Right kidney (tissue), 1 donor: ENCODE data around the gene NMNAT2.
"Not testable (repeated sequence)": the region's sequence is repeated elsewhere in the genome, so short reads cannot be mapped to it uniquely, and the experiment has no call there.

Experiments
- DNase-seq: peaks from one replicate; pipeline ENCODE4 v3.0.0-alpha.2; 2016

Gene NMNAT2

DNA sequence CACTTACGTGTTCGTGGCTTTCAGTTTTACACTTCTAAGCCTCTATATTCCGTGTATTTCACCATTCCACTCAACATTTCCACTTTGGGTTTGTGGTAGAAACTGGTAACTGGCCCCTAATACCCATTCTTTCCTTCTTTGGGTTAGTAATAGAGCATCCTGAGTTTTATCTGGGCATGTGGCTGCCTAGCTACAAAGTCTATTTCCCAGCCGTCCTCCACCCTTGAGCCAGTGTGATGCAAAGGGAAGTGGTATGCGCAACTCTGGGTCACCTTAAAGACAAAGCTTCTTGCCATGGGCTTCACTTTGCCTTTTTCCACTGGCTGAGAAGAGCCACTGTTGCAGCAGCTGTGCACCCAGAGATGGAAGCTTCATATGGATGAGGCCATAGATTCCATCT is 158.3 kb downstream of the NMNAT2 start:
- no peak for DNase-seq

DNA sequence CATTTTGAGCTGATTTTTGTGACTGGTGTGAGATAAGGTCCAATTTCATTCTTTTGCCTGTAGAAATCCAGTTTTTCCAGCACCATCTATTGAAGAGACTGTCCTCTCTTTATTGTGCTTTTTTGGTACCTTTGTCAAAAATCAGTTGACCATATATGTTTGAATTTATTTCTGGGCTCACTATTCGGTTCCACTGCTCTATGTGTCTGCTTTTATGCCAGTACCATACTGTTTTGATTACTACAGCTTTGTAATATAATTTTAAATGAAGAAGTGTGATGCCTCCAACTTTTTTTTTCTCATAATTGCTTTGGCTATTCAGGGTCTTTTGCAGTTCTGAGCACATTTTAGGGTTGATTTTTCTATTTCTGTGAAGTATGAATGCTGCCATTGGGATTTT is 163.1 kb downstream of the NMNAT2 start:
- DNase-seq = no peak

DNA sequence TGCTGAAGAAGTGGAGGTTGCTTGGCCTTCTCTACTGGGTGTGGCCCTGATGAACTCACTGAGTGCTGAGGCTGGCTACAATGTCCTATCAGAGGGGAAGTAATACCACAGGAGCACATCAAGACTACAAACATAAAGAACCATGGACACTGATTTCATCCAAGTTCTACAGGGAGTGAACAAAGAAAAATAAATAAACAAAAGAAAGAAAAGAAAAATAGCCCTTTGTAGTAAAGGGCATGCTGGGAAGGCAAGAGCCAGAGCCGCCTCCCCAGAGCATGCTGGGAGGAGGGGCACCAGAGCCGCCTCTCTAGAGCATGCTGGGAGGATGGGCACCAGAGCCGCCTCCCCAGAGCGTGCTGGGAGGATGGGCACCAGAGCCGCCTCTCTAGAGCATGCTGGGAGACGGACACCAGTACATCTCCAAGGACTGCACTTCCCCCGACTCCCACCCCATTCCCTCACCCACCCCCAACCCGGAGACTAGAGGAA is 166.2 kb downstream of the NMNAT2 start:
- no peak for DNase-seq

DNA sequence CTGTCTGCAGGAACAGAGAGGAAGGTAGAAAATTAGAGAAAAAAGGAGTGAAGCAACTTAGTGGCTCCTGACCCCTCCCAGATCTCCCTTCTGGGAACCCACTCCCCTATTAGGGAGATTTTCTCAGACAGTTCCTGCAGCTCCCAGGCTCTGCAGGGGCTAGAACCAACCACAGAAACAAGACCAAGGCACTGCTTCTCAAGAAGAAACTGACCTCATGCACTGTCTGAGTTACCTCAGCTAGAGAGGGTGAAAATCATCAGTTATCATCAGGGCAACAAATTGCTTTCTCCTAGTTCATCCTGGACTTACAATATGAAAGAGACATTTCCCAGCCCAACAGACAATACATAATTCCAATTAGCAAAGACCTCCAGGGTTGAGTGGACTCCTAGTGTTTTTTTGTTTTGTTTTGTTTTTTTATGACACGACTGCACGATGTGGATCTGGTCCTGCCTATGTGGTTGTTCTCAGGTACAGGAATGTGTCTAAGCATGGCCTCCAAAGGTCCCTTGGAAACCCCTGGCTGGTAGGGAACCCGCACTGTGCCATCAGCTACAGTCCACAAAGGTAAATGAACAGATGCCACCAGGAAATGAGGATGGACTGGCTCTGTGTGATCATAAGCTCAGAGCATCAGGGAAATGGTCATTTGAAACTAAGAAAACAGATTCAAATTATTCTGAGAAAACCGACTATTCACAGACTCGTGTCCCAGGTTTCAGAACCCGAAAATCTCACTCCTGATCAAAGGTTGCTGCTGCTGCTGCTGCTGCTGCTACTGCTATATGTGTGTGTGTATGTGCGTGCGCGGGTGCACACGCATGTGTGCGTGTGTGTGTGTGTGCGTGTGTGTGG is 166.8 kb downstream of the NMNAT2 start:
- DNase-seq = no peak

DNA sequence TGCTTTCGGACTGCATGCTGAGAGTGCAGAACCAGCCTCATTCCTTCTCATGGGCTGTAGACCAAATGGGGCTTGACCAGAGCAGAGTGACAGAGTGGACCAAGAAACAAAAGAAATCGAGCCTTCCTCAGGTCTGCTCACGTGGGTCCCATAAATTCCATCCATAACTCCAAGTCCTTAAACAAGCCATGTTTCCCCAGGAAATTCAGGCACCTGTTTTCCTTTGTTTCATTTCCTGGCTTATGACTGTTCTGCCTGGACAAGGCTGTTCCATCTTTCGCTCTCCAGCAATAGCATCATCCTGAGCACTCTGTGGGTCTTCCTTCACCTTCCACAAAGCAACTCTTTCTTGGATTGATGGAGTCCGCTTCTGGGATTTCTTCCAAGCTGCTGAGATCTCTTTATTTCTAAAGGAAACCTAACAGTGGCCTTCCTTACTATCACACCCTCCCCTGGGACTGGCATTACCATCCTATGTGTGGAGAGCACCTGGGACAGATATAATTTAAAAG is 168.2 kb downstream of the NMNAT2 start:
- no peak for DNase-seq

DNA sequence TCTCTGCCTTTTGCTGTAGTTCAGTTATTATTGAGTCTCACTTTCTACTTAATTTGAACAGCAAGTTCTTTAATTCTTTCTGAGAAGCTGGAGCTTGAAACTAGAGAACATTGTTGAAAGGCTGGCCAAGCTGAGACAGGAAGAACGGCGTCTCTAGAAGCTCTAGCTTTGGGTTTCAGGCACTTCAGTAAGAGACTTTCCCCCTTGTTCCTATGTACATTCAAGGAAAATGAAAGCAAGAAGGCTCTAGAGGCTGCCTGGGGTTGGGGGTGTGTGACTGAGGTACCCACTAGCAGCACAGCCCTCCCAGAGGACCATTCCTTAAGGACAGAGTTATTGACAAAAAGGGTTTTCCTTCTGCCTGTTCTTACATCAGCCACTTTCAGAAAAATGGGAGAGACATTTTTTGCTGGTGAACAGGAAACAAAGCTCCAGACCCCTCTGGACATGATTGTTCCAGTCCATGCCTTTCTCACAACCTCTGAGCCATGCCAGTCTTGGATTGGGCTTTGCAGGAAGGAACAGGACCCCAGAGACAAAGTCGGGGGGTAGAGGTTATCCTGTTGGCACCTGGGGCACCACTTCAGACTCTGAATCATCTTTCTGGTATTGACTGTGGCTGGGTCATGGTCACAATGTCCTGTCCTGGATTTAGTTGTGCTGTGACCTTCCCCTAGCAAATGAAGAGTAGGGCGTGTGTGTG is 169.0 kb downstream of the NMNAT2 start:
- DNase-seq = no peak

DNA sequence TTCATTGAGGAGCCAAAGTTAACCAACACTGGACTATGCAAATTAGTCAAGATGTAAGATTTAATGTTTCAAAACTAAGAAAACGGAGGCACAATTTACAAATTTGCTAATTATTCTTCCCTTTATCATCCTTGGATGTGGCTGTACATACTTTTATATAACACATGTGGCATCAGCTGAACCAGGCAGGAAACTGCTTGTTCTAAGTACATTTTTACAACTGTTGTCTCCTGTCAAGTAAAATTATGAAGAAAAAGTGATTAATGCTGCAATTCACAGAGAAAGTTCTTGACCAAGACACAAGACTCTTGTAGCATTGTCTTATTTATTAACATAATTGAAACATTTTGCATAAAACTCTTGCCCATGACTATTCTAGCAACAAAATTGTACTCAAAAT is 170.2 kb downstream of the NMNAT2 start:
- DNase-seq = no peak

DNA sequence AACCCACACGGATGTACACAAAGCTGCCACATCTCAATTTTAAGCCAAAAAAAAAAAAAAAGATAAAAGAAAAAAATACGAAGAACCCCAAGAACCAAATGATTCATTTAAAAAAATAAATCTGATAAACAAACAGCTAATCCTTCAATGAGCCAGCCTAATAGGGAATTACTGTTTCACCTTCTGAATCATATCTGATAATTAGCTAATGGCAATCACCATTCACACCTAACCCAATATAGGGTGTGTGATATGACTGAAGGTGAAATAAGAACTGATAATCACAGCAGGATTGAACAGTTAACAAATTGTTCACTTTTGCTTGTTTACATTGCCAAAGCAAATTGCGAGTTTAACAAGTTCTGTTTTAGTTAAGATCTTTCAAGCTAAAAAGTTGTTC is 170.7 kb downstream of the NMNAT2 start:
- no peak for DNase-seq

DNA sequence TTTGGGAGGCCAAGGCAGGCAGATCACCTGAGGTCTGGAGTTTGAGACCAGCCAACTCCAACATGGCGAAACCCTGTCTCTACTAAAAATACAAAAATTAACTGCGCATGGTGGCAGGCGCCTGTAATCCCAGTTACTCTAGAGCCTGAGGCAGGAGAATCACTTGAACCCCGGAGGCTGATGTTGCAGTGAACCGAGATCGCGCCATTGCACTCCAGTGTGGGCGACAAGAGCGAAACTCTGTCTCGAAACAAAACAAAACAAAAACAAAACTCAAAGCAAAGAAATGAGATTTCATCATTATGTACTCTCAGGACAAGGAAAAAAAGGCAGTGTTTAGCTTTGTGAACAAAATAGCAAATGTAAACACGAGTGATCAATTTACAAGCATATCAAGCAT is 171.1 kb downstream of the NMNAT2 start:
- DNase-seq = no peak

DNA sequence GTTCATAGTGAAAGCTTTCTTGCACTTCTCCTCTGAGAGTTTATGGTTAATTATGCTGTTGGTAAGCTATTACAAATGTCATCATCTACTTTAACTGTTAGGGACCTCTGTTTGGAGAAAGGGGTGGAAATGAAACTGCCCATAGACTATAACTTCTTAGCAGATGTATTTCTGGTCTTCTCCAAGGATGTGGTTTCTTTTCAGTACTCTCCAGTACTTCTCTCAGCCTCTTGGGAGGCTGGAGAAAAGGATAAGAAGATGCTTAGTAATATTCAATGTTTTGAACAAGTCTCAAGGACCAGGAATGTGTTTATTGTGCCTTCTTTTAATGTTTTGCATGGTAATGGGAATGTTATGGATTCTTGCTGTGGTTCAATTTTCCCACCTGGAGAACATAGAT is 171.7 kb downstream of the NMNAT2 start:
- no peak for DNase-seq

DNA sequence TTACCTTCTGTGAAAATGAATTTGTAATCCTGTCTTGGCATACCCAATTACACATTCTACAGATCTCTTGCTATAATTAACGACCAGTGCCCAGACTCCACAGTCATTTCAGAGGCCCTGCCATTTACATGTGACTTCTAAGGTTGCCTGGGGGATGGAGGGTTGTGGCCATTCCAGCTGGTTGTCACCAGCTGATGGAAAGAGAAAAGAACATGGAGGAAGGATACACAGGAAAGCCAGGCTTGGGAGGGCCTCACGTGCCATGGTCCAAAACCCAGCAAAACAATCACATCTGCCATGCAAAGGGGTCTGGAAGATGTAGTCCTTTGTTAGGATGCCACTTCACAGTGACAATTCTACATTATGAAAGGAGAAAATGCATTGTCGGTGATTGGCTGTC is 172.8 kb downstream of the NMNAT2 start:
- no peak for DNase-seq

DNA sequence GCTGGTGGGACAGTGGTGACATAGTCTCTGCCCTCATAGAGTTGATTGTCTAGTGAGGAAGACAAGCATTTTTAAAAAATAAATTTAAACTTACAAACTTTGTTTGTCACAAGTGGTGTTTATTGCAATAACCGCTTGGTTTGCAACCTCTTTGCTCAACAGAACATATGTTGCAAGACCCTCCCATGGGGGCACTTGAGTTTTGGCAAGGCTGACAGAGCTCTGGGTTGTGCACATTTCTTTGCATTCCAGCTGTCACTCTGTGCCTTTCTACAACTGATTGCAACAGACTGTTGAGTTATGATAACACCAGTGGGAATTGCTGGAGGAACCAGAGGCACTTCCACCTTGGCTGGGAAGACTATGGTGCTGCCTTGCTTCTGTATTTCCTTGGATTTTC is 173.7 kb downstream of the NMNAT2 start:
- no peak for DNase-seq

DNA sequence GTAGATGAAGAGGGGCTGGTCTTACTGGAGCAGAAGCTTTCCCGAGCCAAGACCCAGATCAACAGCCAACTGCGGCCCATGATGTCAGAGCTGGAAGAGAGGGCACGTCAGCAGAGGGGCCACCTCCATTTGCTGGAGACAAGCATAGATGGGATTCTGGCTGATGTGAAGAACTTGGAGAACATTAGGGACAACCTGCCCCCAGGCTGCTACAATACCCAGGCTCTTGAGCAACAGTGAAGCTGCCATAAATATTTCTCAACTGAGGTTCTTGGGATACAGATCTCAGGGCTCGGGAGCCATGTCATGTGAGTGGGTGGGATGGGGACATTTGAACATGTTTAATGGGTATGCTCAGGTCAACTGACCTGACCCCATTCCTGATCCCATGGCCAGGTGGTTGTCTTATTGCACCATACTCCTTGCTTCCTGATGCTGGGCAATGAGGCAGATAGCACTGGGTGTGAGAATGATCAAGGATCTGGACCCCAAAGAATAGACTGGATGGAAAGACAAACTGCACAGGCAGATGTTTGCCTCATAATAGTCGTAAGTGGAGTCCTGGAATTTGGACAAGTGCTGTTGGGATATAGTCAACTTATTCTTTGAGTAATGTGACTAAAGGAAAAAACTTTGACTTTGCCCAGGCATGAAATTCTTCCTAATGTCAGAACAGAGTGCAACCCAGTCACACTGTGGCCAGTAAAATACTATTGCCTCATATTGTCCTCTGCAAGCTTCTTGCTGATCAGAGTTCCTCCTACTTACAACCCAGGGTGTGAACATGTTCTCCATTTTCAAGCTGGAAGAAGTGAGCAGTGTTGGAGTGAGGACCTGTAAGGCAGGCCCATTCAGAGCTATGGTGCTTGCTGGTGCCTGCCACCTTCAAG is 174.8 kb downstream of the NMNAT2 start:
- DNase-seq = no peak

DNA sequence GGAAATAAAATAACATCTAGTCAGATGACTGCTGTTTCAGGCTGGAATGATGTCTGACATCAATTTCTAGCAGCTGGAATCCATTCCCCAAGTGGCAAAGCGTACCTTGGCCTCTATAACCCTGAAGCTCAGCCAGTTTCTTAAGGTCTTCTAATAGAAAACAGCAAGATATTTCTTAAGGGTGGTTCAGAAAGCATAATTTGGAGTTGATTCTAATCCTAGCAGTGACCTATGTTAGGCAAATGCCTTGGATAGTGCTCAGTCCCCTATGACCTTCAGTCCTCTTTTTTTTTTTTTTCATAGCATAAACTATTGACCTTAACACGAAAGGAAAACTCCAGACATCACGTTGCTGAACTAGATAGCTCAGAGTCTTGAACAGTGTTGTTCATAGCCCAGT is 175.6 kb downstream of the NMNAT2 start:
- DNase-seq = no peak

DNA sequence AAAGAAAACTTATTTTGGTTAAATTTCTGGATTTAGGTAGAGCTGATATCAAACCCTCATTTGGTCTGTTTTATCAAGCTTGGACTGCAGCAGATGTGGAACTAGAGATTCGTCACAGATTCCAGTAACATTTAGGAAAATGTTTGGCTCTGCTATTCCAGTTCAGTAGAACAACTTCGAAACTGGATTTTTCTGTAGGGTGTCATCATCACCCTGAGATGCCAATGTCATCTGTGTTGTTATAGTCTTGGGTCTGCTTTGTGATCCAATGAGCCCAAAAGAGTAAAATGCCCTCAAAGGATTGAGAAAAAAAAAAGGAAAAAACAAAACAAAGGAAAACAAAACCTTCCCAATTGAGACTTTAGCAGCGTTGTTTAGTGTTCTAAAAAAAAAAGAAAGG is 176.7 kb downstream of the NMNAT2 start:
- DNase-seq = no peak

DNA sequence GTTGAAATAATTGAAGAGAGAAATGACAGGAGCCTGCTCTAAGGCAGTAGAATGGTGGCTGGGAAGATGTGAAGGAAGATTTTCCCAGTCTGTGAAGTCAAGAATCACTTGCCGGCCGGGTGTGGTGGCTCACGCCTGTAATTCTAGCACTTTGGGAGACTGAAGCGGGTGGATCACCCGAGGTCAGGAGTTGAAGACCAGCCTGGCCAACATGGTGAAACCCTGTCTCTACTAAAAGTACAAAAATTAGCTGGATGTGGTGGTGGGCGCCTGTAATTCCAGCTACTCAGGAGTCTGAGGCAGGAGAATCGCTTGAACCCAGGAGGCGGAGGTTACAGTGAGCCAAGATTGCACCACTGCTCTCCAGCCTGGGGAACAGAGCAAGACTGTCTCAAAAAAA is 177.3 kb downstream of the NMNAT2 start:
- not testable (repeated sequence) for DNase-seq

DNA sequence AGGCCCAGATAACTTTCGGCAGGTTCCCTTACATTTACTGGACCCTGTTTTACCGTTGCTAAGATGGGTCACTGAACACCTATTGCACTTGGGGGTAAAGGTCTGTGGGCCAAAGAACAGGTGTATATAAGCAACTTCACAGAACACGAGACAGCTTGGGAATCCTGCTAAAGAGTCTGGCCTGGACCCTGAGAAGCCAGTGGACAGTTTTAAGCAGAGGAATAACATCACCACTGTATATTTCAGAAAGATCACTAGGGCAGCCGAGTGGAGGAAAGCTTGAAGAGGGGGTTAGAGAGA is 177.7 kb downstream of the NMNAT2 start:
- DNase-seq = no peak

DNA sequence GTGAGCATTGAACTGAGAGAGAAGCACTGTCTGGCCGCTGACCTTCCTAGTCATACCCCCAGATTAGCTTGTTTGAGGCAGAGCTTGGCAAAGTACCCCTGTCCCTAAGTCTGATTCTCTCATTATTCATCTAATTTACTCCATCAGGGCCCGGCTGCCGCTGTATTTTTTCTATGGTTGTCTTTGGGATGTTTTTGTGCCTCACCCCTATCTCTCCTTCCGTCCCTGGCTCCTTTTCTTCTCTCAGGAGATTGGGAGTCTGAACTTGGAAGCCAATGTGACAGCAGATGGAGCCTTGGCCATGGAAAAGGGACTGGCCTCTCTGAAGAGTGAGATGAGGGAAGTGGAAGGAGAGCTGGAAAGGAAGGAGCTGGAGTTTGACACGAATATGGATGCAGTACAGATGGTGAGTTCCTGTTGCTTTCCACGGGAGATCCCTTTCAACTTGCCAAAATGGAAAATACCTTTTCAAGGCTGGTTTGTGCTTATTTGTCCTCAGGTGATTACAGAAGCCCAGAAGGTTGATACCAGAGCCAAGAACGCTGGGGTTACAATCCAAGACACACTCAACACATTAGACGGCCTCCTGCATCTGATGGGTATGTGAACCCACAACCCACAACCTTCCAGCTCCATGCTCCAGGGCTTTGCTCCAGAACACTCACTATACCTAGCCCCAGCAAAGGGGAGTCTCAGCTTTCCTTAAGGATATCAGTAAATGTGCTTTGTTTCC is 178.2 kb downstream of the NMNAT2 start:
- DNase-seq = no peak

DNA sequence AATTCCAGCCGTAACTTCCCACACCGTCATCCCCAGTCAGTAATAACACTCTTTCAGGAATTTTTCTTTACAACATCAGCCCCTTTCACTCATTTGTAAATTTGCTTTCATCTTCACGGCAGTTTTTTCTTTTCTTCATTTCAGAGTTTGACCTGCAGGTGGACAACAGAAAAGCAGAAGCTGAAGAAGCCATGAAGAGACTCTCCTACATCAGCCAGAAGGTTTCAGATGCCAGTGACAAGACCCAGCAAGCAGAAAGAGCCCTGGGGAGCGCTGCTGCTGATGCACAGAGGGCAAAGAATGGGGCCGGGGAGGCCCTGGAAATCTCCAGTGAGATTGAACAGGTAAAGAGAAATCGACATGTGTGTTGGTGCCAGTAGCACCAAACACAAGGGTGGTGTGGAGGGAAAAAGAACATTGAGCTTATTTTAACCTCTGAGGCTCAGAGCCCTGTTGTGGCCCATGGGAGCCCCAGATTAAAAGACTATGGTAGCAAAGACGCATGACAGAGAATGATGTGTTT is 178.9 kb downstream of the NMNAT2 start:
- DNase-seq = no peak

DNA sequence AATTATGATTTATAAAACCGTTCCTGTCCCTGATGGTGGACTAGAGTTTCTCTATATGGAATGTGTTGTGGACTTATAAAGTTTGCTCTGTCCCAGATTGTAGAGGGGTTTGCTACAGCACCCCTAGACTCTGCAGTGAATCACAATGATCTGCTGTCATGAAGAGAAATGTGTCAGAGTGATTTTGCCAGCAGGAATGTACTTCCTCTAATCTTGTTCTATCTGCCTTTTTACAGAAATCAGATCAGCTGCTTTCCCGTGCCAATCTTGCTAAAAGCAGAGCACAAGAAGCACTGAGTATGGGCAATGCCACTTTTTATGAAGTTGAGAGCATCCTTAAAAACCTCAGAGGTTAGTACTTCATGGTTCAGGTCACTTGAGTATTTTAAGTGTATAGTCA is 180.1 kb downstream of the NMNAT2 start:
- DNase-seq = no peak

DNA sequence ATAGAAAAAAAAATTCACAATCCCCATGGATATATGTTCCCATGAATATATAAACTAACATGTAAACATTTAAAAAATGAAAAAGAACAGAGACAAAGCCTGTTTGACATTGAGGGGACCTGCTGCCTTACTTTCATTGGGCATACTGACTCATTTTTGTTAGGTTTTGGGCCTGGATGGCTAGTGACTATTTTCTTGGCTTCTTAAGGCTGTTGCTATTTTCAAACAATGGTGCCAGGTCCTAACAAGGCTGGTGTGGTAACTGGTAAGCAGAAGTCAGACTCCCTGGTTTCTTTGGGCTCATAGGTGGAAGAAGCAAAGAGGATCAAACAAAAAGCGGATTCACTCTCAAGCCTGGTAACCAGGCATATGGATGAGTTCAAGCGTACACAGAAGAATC is 181.1 kb downstream of the NMNAT2 start:
- no peak for DNase-seq
